NCI-H2029 treated with DMSO at 0.1 percent for 48 hours (cell line): ENCODE data around the gene FRMD1.
A peak's percentile ranks its signal among the peaks of the same experiment; 100 is the strongest.
"Not testable (repeated sequence)": the region's sequence is repeated elsewhere in the genome, so short reads cannot be mapped to it uniquely, and the experiment has no call there.

ENCODE experiments used
- DNase-seq: peaks from one replicate; lab custom pipeline; 2025; lab: John Stamatoyannopoulos, UW

The FRMD1 gene

GRCh38 chr6:168078175-168078942 is 653 bp downstream of the FRMD1 start:
- DNase-seq = no peak

GRCh38 chr6:168077401-168077800 is 1.6 kb downstream of the FRMD1 start:
- not testable (repeated sequence) for DNase-seq

- DNase-seq = no peak
Measured at GRCh38 chr6:168075787-168076202, 3.2 kb downstream of the FRMD1 start.

GRCh38 chr6:168075216-168075615 is 3.8 kb downstream of the FRMD1 start:
- no peak for DNase-seq

GRCh38 chr6:168073937-168074730 is 4.9 kb downstream of the FRMD1 start:
- DNase-seq = no peak

- no peak for DNase-seq
Measured at GRCh38 chr6:168072730-168073129, 6.3 kb downstream of the FRMD1 start.

- no peak for DNase-seq
Measured at GRCh38 chr6:168072261-168072660, 6.8 kb downstream of the FRMD1 start.

- DNase-seq = no peak
Measured at GRCh38 chr6:168071620-168072019, 7.4 kb downstream of the FRMD1 start.

- DNase-seq = no peak
Measured at GRCh38 chr6:168070804-168071203, 8.2 kb downstream of the FRMD1 start.

GRCh38 chr6:168067081-168067759 is 11.8 kb downstream of the FRMD1 start:
- DNase-seq = no peak

- DNase-seq = no peak
Measured at GRCh38 chr6:168064226-168064807, 14.7 kb downstream of the FRMD1 start.

GRCh38 chr6:168063431-168063830 is 15.6 kb downstream of the FRMD1 start:
- no peak for DNase-seq

- no peak for DNase-seq
Measured at GRCh38 chr6:168062346-168063289, 16.4 kb downstream of the FRMD1 start.

- peak; percentile 80 for DNase-seq
Measured at GRCh38 chr6:168061269-168062210, 17.5 kb downstream of the FRMD1 start.

- peak; percentile 72 for DNase-seq
Measured at GRCh38 chr6:168060521-168060931, 18.5 kb downstream of the FRMD1 start.

GRCh38 chr6:168058691-168059551 is 20.1 kb downstream of the FRMD1 start:
- DNase-seq = no peak

- no peak for DNase-seq
Measured at GRCh38 chr6:168057836-168058235, 21.2 kb downstream of the FRMD1 start.

- no peak for DNase-seq
Measured at GRCh38 chr6:168056892-168057527, 22.0 kb downstream of the FRMD1 start.
